Measurements from ENCODE around the gene RBMS3.

DNA sequence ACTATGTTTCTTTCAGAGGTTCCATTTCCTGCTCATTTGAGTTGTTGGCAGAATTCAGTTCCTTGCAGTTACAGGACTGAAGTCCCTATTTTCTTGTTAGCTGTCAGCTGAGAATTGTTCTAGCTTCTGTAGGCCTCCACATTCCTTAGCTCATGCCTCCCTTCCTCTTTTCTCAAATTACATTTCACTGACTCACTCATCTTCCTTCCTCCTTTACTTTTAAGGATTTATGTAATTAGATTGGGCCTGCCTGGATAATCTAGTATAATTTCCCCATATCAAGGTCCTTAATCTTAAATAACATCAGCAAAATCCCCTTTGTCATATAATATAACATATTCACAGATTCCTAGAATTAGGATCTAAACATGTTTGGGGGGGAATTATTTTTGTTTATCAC is 40.6 kb upstream of the RBMS3 start:
- TF ChIP-seq, protein P1, sequence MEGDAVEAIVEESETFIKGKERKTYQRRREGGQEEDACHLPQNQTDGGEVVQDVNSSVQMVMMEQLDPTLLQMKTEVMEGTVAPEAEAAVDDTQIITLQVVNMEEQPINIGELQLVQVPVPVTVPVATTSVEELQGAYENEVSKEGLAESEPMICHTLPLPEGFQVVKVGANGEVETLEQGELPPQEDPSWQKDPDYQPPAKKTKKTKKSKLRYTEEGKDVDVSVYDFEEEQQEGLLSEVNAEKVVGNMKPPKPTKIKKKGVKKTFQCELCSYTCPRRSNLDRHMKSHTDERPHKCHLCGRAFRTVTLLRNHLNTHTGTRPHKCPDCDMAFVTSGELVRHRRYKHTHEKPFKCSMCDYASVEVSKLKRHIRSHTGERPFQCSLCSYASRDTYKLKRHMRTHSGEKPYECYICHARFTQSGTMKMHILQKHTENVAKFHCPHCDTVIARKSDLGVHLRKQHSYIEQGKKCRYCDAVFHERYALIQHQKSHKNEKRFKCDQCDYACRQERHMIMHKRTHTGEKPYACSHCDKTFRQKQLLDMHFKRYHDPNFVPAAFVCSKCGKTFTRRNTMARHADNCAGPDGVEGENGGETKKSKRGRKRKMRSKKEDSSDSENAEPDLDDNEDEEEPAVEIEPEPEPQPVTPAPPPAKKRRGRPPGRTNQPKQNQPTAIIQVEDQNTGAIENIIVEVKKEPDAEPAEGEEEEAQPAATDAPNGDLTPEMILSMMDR (IDR thresholded peaks at IDR 0.05): no peak
- TF ChIP-seq, protein P2, sequence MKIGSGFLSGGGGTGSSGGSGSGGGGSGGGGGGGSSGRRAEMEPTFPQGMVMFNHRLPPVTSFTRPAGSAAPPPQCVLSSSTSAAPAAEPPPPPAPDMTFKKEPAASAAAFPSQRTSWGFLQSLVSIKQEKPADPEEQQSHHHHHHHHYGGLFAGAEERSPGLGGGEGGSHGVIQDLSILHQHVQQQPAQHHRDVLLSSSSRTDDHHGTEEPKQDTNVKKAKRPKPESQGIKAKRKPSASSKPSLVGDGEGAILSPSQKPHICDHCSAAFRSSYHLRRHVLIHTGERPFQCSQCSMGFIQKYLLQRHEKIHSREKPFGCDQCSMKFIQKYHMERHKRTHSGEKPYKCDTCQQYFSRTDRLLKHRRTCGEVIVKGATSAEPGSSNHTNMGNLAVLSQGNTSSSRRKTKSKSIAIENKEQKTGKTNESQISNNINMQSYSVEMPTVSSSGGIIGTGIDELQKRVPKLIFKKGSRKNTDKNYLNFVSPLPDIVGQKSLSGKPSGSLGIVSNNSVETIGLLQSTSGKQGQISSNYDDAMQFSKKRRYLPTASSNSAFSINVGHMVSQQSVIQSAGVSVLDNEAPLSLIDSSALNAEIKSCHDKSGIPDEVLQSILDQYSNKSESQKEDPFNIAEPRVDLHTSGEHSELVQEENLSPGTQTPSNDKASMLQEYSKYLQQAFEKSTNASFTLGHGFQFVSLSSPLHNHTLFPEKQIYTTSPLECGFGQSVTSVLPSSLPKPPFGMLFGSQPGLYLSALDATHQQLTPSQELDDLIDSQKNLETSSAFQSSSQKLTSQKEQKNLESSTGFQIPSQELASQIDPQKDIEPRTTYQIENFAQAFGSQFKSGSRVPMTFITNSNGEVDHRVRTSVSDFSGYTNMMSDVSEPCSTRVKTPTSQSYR (CRISPR knock-in tag; IDR thresholded peaks at IDR 0.05): no peak
- TF ChIP-seq SP1 (CRISPR knock-in tag; conservative IDR thresholded peaks at IDR 0.05): no peak
- no peak for TF ChIP-seq GABPB1 (CRISPR knock-in tag; IDR thresholded peaks at IDR 0.05)
- TF ChIP-seq, protein P3, sequence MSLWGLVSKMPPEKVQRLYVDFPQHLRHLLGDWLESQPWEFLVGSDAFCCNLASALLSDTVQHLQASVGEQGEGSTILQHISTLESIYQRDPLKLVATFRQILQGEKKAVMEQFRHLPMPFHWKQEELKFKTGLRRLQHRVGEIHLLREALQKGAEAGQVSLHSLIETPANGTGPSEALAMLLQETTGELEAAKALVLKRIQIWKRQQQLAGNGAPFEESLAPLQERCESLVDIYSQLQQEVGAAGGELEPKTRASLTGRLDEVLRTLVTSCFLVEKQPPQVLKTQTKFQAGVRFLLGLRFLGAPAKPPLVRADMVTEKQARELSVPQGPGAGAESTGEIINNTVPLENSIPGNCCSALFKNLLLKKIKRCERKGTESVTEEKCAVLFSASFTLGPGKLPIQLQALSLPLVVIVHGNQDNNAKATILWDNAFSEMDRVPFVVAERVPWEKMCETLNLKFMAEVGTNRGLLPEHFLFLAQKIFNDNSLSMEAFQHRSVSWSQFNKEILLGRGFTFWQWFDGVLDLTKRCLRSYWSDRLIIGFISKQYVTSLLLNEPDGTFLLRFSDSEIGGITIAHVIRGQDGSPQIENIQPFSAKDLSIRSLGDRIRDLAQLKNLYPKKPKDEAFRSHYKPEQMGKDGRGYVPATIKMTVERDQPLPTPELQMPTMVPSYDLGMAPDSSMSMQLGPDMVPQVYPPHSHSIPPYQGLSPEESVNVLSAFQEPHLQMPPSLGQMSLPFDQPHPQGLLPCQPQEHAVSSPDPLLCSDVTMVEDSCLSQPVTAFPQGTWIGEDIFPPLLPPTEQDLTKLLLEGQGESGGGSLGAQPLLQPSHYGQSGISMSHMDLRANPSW (CRISPR knock-in tag; conservative IDR thresholded peaks at IDR 0.05; ENCODE audit: low read depth): no peak
- TF ChIP-seq, protein P4, sequence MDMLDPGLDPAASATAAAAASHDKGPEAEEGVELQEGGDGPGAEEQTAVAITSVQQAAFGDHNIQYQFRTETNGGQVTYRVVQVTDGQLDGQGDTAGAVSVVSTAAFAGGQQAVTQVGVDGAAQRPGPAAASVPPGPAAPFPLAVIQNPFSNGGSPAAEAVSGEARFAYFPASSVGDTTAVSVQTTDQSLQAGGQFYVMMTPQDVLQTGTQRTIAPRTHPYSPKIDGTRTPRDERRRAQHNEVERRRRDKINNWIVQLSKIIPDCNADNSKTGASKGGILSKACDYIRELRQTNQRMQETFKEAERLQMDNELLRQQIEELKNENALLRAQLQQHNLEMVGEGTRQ (CRISPR knock-in tag; IDR thresholded peaks at IDR 0.05): no peak
- TF ChIP-seq JUN (CRISPR knock-in tag; IDR thresholded peaks at IDR 0.05): no peak
- TF ChIP-seq, protein P5, sequence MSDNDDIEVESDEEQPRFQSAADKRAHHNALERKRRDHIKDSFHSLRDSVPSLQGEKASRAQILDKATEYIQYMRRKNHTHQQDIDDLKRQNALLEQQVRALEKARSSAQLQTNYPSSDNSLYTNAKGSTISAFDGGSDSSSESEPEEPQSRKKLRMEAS (CRISPR knock-in tag; IDR thresholded peaks at IDR 0.05): no peak
- TF ChIP-seq GTF2I (CRISPR knock-in tag; conservative IDR thresholded peaks at IDR 0.05): no peak
- TF ChIP-seq, protein P6, sequence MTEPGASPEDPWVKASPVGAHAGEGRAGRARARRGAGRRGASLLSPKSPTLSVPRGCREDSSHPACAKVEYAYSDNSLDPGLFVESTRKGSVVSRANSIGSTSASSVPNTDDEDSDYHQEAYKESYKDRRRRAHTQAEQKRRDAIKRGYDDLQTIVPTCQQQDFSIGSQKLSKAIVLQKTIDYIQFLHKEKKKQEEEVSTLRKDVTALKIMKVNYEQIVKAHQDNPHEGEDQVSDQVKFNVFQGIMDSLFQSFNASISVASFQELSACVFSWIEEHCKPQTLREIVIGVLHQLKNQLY (CRISPR knock-in tag; IDR thresholded peaks at IDR 0.05): no peak
- TF ChIP-seq, protein P7, sequence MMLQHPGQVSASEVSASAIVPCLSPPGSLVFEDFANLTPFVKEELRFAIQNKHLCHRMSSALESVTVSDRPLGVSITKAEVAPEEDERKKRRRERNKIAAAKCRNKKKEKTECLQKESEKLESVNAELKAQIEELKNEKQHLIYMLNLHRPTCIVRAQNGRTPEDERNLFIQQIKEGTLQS (CRISPR knock-in tag; conservative IDR thresholded peaks at IDR 0.05): no peak
- TF ChIP-seq, protein P8, sequence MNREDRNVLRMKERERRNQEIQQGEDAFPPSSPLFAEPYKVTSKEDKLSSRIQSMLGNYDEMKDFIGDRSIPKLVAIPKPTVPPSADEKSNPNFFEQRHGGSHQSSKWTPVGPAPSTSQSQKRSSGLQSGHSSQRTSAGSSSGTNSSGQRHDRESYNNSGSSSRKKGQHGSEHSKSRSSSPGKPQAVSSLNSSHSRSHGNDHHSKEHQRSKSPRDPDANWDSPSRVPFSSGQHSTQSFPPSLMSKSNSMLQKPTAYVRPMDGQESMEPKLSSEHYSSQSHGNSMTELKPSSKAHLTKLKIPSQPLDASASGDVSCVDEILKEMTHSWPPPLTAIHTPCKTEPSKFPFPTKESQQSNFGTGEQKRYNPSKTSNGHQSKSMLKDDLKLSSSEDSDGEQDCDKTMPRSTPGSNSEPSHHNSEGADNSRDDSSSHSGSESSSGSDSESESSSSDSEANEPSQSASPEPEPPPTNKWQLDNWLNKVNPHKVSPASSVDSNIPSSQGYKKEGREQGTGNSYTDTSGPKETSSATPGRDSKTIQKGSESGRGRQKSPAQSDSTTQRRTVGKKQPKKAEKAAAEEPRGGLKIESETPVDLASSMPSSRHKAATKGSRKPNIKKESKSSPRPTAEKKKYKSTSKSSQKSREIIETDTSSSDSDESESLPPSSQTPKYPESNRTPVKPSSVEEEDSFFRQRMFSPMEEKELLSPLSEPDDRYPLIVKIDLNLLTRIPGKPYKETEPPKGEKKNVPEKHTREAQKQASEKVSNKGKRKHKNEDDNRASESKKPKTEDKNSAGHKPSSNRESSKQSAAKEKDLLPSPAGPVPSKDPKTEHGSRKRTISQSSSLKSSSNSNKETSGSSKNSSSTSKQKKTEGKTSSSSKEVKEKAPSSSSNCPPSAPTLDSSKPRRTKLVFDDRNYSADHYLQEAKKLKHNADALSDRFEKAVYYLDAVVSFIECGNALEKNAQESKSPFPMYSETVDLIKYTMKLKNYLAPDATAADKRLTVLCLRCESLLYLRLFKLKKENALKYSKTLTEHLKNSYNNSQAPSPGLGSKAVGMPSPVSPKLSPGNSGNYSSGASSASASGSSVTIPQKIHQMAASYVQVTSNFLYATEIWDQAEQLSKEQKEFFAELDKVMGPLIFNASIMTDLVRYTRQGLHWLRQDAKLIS (CRISPR knock-in tag; IDR thresholded peaks at IDR 0.05; ENCODE audit: borderline replicate concordance): no peak

Measured in WTC11 (cell line).